T-helper 17 cell (primary cell): ENCODE data around the gene MACIR. TPM values are rescaled to one million over a fixed set of nuclear protein-coding genes. Genes with fewer than 3 reads are reported as not detected.

Source experiments
- ATAC-seq: fragments of 150-1000 bp; cut with Tn5 transposase; 2 replicates; pipeline ENCODE4 v1.10.0; 2021; ENCODE audit warnings: mild to moderate bottlenecking, moderate library complexity
- DNase-seq, 3 donors: peaks; one replicate each; pipeline versions ENCODE4 v3.0.0 to v3.0.0-alpha.2; 2020 to 2021
- H3K9me3 ChIP-seq: one replicate; pipeline ENCODE4 v1.7.0; 2013; ENCODE audit warnings: low read length, mild to moderate bottlenecking; ENCODE audit not compliant: control insufficient read depth, poor library complexity, severe bottlenecking
- H3K27ac Mint-ChIP-seq: one replicate; pipeline ENCODE4 v1.8.0; 2022; ENCODE audit warnings: mild to moderate bottlenecking, moderate library complexity, mixed read lengths
- H3K27me3 Mint-ChIP-seq: one replicate; pipeline ENCODE4 v1.8.0; 2022; ENCODE audit warnings: mixed read lengths
- H3K36me3 Mint-ChIP-seq: one replicate; pipeline ENCODE4 v1.8.0; 2022; ENCODE audit warnings: low read depth, mixed read lengths
- H3K4me1 Mint-ChIP-seq: one replicate; pipeline ENCODE4 v1.8.0; 2022; ENCODE audit warnings: mild to moderate bottlenecking, mixed read lengths
- H3K4me3 Mint-ChIP-seq: one replicate; pipeline ENCODE4 v1.8.0; 2022; ENCODE audit warnings: mild to moderate bottlenecking, moderate library complexity, mixed read lengths
- total RNA-seq, 4 donors: library from RNA in 2 of 4; stranded (reverse) in 2 of 4; gene quantifications; one replicate each; pipeline ENCODE4 v1.2.3 and lab custom pipeline; 2022 to 2026

MACIR gene
- total RNA-seq, 2 donors from 2014 or later = 1.7 to 3.6 TPM

GRCh38 chr5:103228061-103228460, 30.5 kb upstream of the MACIR start:
- DNase-seq (no peak), ATAC-seq (no peak)
- no peak overlapping the region for H3K4me3 Mint-ChIP-seq
- H3K27me3 Mint-ChIP-seq = peaks cover 42% of the 10 kb centered on the region
- H3K36me3 Mint-ChIP-seq = no peaks in the 10 kb centered on the region
- H3K27ac Mint-ChIP-seq = no peak overlapping the region
- no peaks in the 10 kb centered on the region for H3K9me3 ChIP-seq
- H3K4me1 Mint-ChIP-seq = peaks cover 2% of the 10 kb centered on the region

- ATAC-seq = no peak
- peaks cover 42% of the 10 kb centered on the region for H3K27me3 Mint-ChIP-seq
Measured at GRCh38 chr5:103228588-103228987, 30.0 kb upstream of the MACIR start.

GRCh38 chr5:103232393-103232999, 26.1 kb upstream of the MACIR start:
- no peaks in the 10 kb centered on the region for H3K4me1 Mint-ChIP-seq

More at GRCh38 chr5:103228588-103228987, 30.0 kb upstream of the MACIR start:
- H3K4me3 Mint-ChIP-seq = no peak overlapping the region
- no peaks in the 10 kb centered on the region for H3K9me3 ChIP-seq
- no peaks in the 10 kb centered on the region for H3K36me3 Mint-ChIP-seq
- no peak overlapping the region for H3K27ac Mint-ChIP-seq
- peaks cover 2% of the 10 kb centered on the region for H3K4me1 Mint-ChIP-seq
- DNase-seq = no peak

GRCh38 chr5:103234239-103234975, 24.2 kb upstream of the MACIR start:
- no peak for ATAC-seq
- H3K36me3 Mint-ChIP-seq = peaks cover 2% of the 10 kb centered on the region
- no peak overlapping the region for H3K4me3 Mint-ChIP-seq
- no peak for DNase-seq
- H3K27ac Mint-ChIP-seq = no peak overlapping the region
- H3K9me3 ChIP-seq = no peaks in the 10 kb centered on the region
- H3K27me3 Mint-ChIP-seq = peaks cover 10% of the 10 kb centered on the region
- H3K4me1 Mint-ChIP-seq = no peaks in the 10 kb centered on the region

More at GRCh38 chr5:103232393-103232999, 26.1 kb upstream of the MACIR start:
- DNase-seq (no peak), ATAC-seq (peak; percentile 65)
- no peak overlapping the region for H3K27ac Mint-ChIP-seq
- H3K27me3 Mint-ChIP-seq = peaks cover 12% of the 10 kb centered on the region
- H3K9me3 ChIP-seq = no peaks in the 10 kb centered on the region
- H3K4me3 Mint-ChIP-seq = no peak overlapping the region
- H3K36me3 Mint-ChIP-seq = no peaks in the 10 kb centered on the region

- Mint-ChIP-seq H3K36me3 (peaks cover 2% of the 10 kb centered on the region), H3K4me1 (no peaks in the 10 kb centered on the region), H3K27ac (no peak overlapping the region), H3K27me3 (peaks cover 11% of the 10 kb centered on the region), H3K4me3 (no peak overlapping the region)
- ATAC-seq (no peak), DNase-seq (no peak)
- H3K9me3 ChIP-seq = no peaks in the 10 kb centered on the region
Measured at GRCh38 chr5:103235891-103236290, 22.7 kb upstream of the MACIR start.

- DNase-seq = no peak
- Mint-ChIP-seq H3K27me3 (peaks cover 17% of the 10 kb centered on the region), H3K27ac (no peak overlapping the region), H3K4me1 (no peaks in the 10 kb centered on the region), H3K4me3 (no peak overlapping the region), H3K36me3 (peaks cover 2% of the 10 kb centered on the region)
- no peak for ATAC-seq
- H3K9me3 ChIP-seq = no peaks in the 10 kb centered on the region
Measured at GRCh38 chr5:103237778-103238177, 20.8 kb upstream of the MACIR start.

- Mint-ChIP-seq H3K36me3 (no peaks in the 10 kb centered on the region), H3K27me3 (peaks cover 44% of the 10 kb centered on the region), H3K4me1 (peaks cover 6% of the 10 kb centered on the region), H3K4me3 (no peak overlapping the region), H3K27ac (no peak overlapping the region)
- DNase-seq = no peak
- no peak for ATAC-seq
- H3K9me3 ChIP-seq = no peaks in the 10 kb centered on the region
Measured at GRCh38 chr5:103243665-103244064, 14.9 kb upstream of the MACIR start.

GRCh38 chr5:103244398-103244797, 14.2 kb upstream of the MACIR start:
- H3K4me1 Mint-ChIP-seq = peaks cover 6% of the 10 kb centered on the region
- H3K36me3 Mint-ChIP-seq = no peaks in the 10 kb centered on the region
- no peaks in the 10 kb centered on the region for H3K9me3 ChIP-seq
- ATAC-seq (no peak), DNase-seq (no peak)
- no peak overlapping the region for H3K27ac Mint-ChIP-seq
- H3K27me3 Mint-ChIP-seq = peaks cover 51% of the 10 kb centered on the region
- H3K4me3 Mint-ChIP-seq = no peak overlapping the region

- Mint-ChIP-seq H3K4me1 (peaks cover 6% of the 10 kb centered on the region), H3K4me3 (no peak overlapping the region), H3K36me3 (no peaks in the 10 kb centered on the region), H3K27ac (no peak overlapping the region), H3K27me3 (peaks cover 60% of the 10 kb centered on the region)
- no peaks in the 10 kb centered on the region for H3K9me3 ChIP-seq
- DNase-seq (no peak), ATAC-seq (peak; percentile 70)
Measured at GRCh38 chr5:103245761-103246160, 12.8 kb upstream of the MACIR start.

- Mint-ChIP-seq H3K4me1 (peaks cover 6% of the 10 kb centered on the region), H3K36me3 (no peaks in the 10 kb centered on the region), H3K27me3 (peaks cover 68% of the 10 kb centered on the region), H3K4me3 (no peak overlapping the region), H3K27ac (no peak overlapping the region)
- no peak for DNase-seq
- H3K9me3 ChIP-seq = no peaks in the 10 kb centered on the region
- ATAC-seq = no peak
Measured at GRCh38 chr5:103247118-103247517, 11.4 kb upstream of the MACIR start.

- H3K27me3 Mint-ChIP-seq = peaks cover 61% of the 10 kb centered on the region
- no peak for ATAC-seq
Measured at GRCh38 chr5:103249068-103249467, 9.5 kb upstream of the MACIR start.

GRCh38 chr5:103254921-103255320, 3.6 kb upstream of the MACIR start:
- Mint-ChIP-seq H3K4me3 (no peak overlapping the region), H3K36me3 (peaks cover 2% of the 10 kb centered on the region), H3K27me3 (peaks cover 48% of the 10 kb centered on the region), H3K27ac (no peak overlapping the region), H3K4me1 (peaks cover 2% of the 10 kb centered on the region)
- no peaks in the 10 kb centered on the region for H3K9me3 ChIP-seq
- DNase-seq (no peak), ATAC-seq (no peak)

More at GRCh38 chr5:103249068-103249467, 9.5 kb upstream of the MACIR start:
- DNase-seq = no peak
- H3K27ac Mint-ChIP-seq = no peak overlapping the region
- no peaks in the 10 kb centered on the region for H3K9me3 ChIP-seq
- peaks cover 6% of the 10 kb centered on the region for H3K4me1 Mint-ChIP-seq
- H3K36me3 Mint-ChIP-seq = peaks cover 2% of the 10 kb centered on the region
- H3K4me3 Mint-ChIP-seq = no peak overlapping the region

GRCh38 chr5:103255691-103256090, 2.9 kb upstream of the MACIR start:
- H3K36me3 Mint-ChIP-seq = peaks cover 2% of the 10 kb centered on the region
- H3K4me3 Mint-ChIP-seq = no peak overlapping the region

GRCh38 chr5:103256178-103256577, 2.4 kb upstream of the MACIR start:
- Mint-ChIP-seq H3K27me3 (peaks cover 38% of the 10 kb centered on the region), H3K36me3 (peaks cover 2% of the 10 kb centered on the region), H3K4me1 (peaks cover 9% of the 10 kb centered on the region), H3K4me3 (no peak overlapping the region), H3K27ac (no peak overlapping the region)
- no peak for DNase-seq
- H3K9me3 ChIP-seq = no peaks in the 10 kb centered on the region
- no peak for ATAC-seq

More at GRCh38 chr5:103255691-103256090, 2.9 kb upstream of the MACIR start:
- DNase-seq = no peak
- H3K9me3 ChIP-seq = no peaks in the 10 kb centered on the region
- Mint-ChIP-seq H3K27me3 (peaks cover 43% of the 10 kb centered on the region), H3K27ac (no peak overlapping the region), H3K4me1 (peaks cover 6% of the 10 kb centered on the region)
- ATAC-seq = no peak
